ENCODE data around the gene FBRSL1. TPM values are rescaled to one million over a fixed set of nuclear protein-coding genes. Genes with fewer than 3 reads are reported as not detected.

Gene FBRSL1
- total and polyA plus RNA-seq, 2 donors from 2014 or later, result 23.8 to 44.7 TPM

DNA sequence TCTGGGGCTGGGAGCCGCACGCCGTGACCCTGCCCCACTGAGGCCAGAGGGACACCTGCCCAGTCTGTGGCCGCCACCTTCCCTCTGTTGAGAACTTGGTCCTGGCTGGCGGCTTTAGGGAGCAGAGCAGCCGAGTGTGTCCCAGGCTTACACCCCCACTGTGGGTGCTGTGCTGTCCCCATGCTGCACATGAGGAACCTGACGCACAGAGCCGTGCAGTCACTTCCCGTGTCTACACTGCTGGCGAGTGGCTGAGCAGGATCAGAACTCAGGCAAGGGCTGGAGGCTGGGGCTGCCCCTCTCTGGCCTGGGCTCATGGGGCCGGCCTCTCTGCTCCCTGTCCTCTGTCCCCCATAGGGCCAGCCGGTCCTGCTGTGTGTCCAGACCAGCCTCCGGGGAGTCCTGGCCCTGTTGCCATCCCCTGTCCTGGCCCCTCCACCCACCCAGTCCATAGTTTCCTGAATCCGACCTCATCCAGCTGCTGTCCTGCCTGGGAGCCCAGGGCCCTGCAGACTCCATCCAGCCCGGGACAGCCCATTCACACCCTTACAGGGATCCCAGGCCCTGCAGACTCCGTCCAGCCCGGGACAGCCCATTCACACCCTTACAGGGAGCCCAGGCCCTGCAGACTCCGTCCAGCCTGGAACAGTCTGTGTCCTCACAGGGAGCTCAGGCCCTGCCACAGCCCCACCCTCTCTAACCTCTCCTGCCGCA lies 10.3 kb downstream of the FBRSL1 start:
- no peak overlapping the region for H3K27ac ChIP-seq (ENCODE audit: low read depth in 2 of 2, low read length in 2 of 2)
- intact Hi-C loops (cut with DNase I), result no loop called here
- no peaks in the 10 kb centered on the region for H3K27me3 ChIP-seq (ENCODE audit: control insufficient read depth, insufficient read depth, low read length)
- DNase-seq (no peak), FAIRE-seq (no peak)
- H3K4me1 ChIP-seq (ENCODE audit: control insufficient read depth in 2 of 3, insufficient read depth in 2 of 3, low read depth in 1 of 3, low read length in 3 of 3), result peaks cover 0 to 72% (median 14%) of the 10 kb centered on the region in 3 donors
- H3K9me3 ChIP-seq (ENCODE audit: control insufficient read depth in 2 of 3, insufficient read depth in 1 of 3, low read length in 3 of 3), result no peaks in the 10 kb centered on the region
- no peak overlapping the region for H3K9ac ChIP-seq (ENCODE audit: low read length in 3 of 3)
- TF ChIP-seq CTCF (IDR thresholded peaks at IDR 0.05; ENCODE audit: borderline replicate concordance, extremely low read depth, insufficient read depth), result no peak
- no peak overlapping the region for H3K4me3 ChIP-seq (ENCODE audit: low read length in 3 of 3)
- H3K36me3 ChIP-seq (ENCODE audit: control insufficient read depth in 2 of 3, insufficient read depth in 3 of 3, low read length in 3 of 3), result no peaks in the 10 kb centered on the region

DNA sequence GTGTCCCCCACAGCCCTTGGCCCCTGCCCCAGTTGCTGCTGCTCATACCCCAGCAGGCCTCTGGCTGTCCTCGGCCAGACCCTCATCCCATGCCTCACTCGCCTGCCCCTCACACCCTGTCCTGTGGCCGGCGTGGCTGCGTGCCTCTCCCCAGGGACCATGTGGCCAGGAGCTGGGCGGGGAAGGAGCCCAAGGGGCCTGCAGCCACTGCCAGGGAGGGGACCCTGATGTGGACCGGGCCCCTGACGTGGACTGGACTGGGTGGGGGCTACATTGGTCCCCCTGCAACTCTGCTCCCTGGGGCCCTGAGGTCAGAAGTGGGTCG lies 10.9 kb downstream of the FBRSL1 start:
- DNase-seq, result no peak
- FAIRE-seq, result no peak
- no peak overlapping the region for H3K9ac ChIP-seq (ENCODE audit: low read length in 3 of 3)
- H3K27me3 ChIP-seq (ENCODE audit: control insufficient read depth, insufficient read depth, low read length), result no peaks in the 10 kb centered on the region
- no peaks in the 10 kb centered on the region for H3K36me3 ChIP-seq (ENCODE audit: control insufficient read depth in 2 of 3, insufficient read depth in 3 of 3, low read length in 3 of 3)
- no peak overlapping the region for H3K4me3 ChIP-seq (ENCODE audit: low read length in 3 of 3)
- intact Hi-C loops (cut with DNase I), result no loop called here
- peaks cover 0 to 72% (median 17%) of the 10 kb centered on the region in 3 donors for H3K4me1 ChIP-seq (ENCODE audit: control insufficient read depth in 2 of 3, insufficient read depth in 2 of 3, low read depth in 1 of 3, low read length in 3 of 3)
- H3K27ac ChIP-seq (ENCODE audit: low read depth in 2 of 2, low read length in 2 of 2), result no peak overlapping the region
- TF ChIP-seq CTCF (IDR thresholded peaks at IDR 0.05; ENCODE audit: borderline replicate concordance, extremely low read depth, insufficient read depth), result no peak
- H3K9me3 ChIP-seq (ENCODE audit: control insufficient read depth in 2 of 3, insufficient read depth in 1 of 3, low read length in 3 of 3), result no peaks in the 10 kb centered on the region

- Histone ChIP-seq H3K36me3 (ENCODE audit: control insufficient read depth in 2 of 3, insufficient read depth in 3 of 3, low read length in 3 of 3) (no peaks in the 10 kb centered on the region), H3K27ac (ENCODE audit: low read depth in 2 of 2, low read length in 2 of 2) (no peak overlapping the region), H3K9me3 (ENCODE audit: control insufficient read depth in 2 of 3, insufficient read depth in 1 of 3, low read length in 3 of 3) (no peaks in the 10 kb centered on the region), H3K4me1 (ENCODE audit: control insufficient read depth in 2 of 3, insufficient read depth in 2 of 3, low read depth in 1 of 3, low read length in 3 of 3) (peaks cover 0 to 73% (median 15%) of the 10 kb centered on the region in 3 donors), H3K27me3 (ENCODE audit: control insufficient read depth, insufficient read depth, low read length) (no peaks in the 10 kb centered on the region), H3K9ac (ENCODE audit: low read length in 3 of 3) (no peak overlapping the region), H3K4me3 (ENCODE audit: low read length in 3 of 3) (no peak overlapping the region)
- FAIRE-seq (no peak), DNase-seq (no peak)
- intact Hi-C loops (cut with DNase I), result no loop called here
- no peak for TF ChIP-seq CTCF (IDR thresholded peaks at IDR 0.05; ENCODE audit: borderline replicate concordance, extremely low read depth, insufficient read depth)
Measured at GRCh38 chr12:132501204-132501940, 11.4 kb downstream of the FBRSL1 start.
